NCI-H2081 (cell line): ENCODE data around the gene RRP1B.
"Not testable (repeated sequence)": the region's sequence is repeated elsewhere in the genome, so short reads cannot be mapped to it uniquely, and the experiment has no call there.

Experiments used
- DNase-seq, 2 experiments: peaks; one replicate each; lab custom pipeline; 2025; lab: John Stamatoyannopoulos, UW

Gene RRP1B

GRCh38 chr21:43659136-43660000 lies at the start of gene RRP1B, which contains the start of gene HSF2BP:
TSS of gene RRP1B (plus strand) at chr21:43659560. CDS start at chr21:43659665, 105 bp downstream.
TSS of gene HSF2BP (minus strand) at chr21:43659488. CDS start at chr21:43658096, 1,392 bp downstream.
- peak; percentile 62 to 82 for DNase-seq

GRCh38 chr21:43611598-43612369 lies 47.6 kb upstream of the RRP1B start:
- DNase-seq, result peak; percentile 18 to 27

- DNase-seq, result no peak
Observed at GRCh38 chr21:43613755-43614638, 45.4 kb upstream of the RRP1B start.

- no peak for DNase-seq
Observed at GRCh38 chr21:43614839-43615238, 44.5 kb upstream of the RRP1B start.

- DNase-seq, result not testable (repeated sequence)
Observed at GRCh38 chr21:43616861-43617260, 42.5 kb upstream of the RRP1B start.

GRCh38 chr21:43618940-43619339 lies 40.4 kb upstream of the RRP1B start:
- DNase-seq, result no peak

- DNase-seq, result no peak
Observed at GRCh38 chr21:43619344-43619743, 40.0 kb upstream of the RRP1B start.

- no peak for DNase-seq
Observed at GRCh38 chr21:43619856-43620255, 39.5 kb upstream of the RRP1B start.

GRCh38 chr21:43622796-43623195 lies 36.6 kb upstream of the RRP1B start:
- DNase-seq, result no peak

- no peak for DNase-seq
Observed at GRCh38 chr21:43623588-43623987, 35.8 kb upstream of the RRP1B start.

- no peak for DNase-seq
Observed at GRCh38 chr21:43624339-43624738, 35.0 kb upstream of the RRP1B start.

GRCh38 chr21:43626390-43626789 lies 33.0 kb upstream of the RRP1B start:
- DNase-seq, result no peak

GRCh38 chr21:43627527-43627926 lies 31.8 kb upstream of the RRP1B start:
- DNase-seq, result no peak

GRCh38 chr21:43631411-43632107 lies 27.8 kb upstream of the RRP1B start:
- DNase-seq, result no peak

- DNase-seq, result no peak
Observed at GRCh38 chr21:43632373-43632905, 26.9 kb upstream of the RRP1B start.

- DNase-seq, result no peak
Observed at GRCh38 chr21:43634618-43635017, 24.7 kb upstream of the RRP1B start.

- no peak for DNase-seq
Observed at GRCh38 chr21:43635436-43635835, 23.9 kb upstream of the RRP1B start.

GRCh38 chr21:43637530-43638158 lies 21.7 kb upstream of the RRP1B start:
- no peak for DNase-seq

GRCh38 chr21:43639470-43640353 lies 19.6 kb upstream of the RRP1B start:
- no peak for DNase-seq

- DNase-seq, result no peak
Observed at GRCh38 chr21:43640400-43640799, 19.0 kb upstream of the RRP1B start.
